GM12891 (cell line): ENCODE results near the gene HIF3A.

ENCODE experiments used
- PAX5 ChIP-seq: IDR thresholded peaks from 2 replicates; pipeline ENCODE4 v1.6.1; 2011; ENCODE audit warnings: low read length, moderate library complexity, mild to moderate bottlenecking; ENCODE audit not compliant: insufficient read depth, severe bottlenecking
- POLR2A ChIP-seq: IDR thresholded peaks from 2 replicates; pipeline ENCODE4 v1.6.1; 2011; ENCODE audit warnings: low read depth, low read length, control low read depth
- POLR2AphosphoS5 ChIP-seq: IDR thresholded peaks from 2 replicates; pipeline ENCODE4 v1.6.1; 2011; ENCODE audit warnings: low read depth, low read length, control low read depth
- TAF1 ChIP-seq: IDR thresholded peaks from 2 replicates; pipeline ENCODE4 v1.6.1; 2011; ENCODE audit warnings: low read depth, low read length, control low read depth

DNA sequence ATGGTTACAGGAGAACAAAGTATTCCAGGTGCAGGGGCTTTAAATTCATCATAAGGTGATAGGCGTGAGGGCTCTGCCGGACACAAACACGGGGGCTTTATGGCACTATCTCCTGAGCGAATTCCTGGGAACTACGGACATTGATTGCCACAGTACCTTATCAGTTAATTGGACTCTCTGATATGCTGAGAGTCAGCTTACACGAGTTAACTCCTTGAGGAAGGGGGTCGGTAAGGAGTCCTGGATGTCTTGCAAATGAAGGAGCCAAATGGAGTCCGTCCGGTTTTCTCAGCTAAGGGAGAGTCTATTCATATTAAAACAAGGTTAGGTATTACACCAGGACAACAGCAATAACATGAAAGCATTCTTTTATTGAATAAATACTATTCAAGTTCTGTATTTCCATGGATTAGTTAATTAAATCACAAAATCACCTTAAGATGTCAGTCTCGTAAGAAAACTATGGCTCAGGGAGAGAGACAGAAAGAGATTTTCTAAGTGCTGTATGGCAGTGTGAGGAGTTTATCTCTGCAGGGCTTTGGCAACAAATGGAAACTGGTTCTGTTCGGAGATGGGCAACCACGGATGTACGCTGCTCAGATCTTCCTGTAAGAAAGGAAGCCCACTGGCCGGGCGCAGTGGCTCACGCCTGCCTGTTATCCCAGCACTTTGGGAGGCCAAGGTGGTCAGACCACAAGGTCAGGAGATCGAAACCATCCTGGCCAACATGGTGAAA lies 26.2 kb upstream of the HIF3A start:
- no peak for TF ChIP-seq POLR2A
- no peak for TF ChIP-seq POLR2AphosphoS5
- no peak for TF ChIP-seq PAX5
- TF ChIP-seq TAF1: no peak
